PC-9 (cell line): Measurements from ENCODE around the gene HSDL1.

Experiments
- EZH2 ChIP-seq: fragments of 200-600 bp; sonication (generic); IDR thresholded peaks from 2 replicates; pipeline ENCODE4 v1.8.0; 2017; ENCODE audit warnings: antibody characterized with exemption, low read depth
- TF ChIP-seq, protein P1 (sequence below): fragments of 200-600 bp; sonication (generic); conservative IDR thresholded peaks from 2 replicates; pipeline ENCODE4 v1.6.1; 2017; ENCODE audit warnings: mixed run types, antibody characterized with exemption, mild to moderate bottlenecking, moderate library complexity

- TF ChIP-seq, protein P1, sequence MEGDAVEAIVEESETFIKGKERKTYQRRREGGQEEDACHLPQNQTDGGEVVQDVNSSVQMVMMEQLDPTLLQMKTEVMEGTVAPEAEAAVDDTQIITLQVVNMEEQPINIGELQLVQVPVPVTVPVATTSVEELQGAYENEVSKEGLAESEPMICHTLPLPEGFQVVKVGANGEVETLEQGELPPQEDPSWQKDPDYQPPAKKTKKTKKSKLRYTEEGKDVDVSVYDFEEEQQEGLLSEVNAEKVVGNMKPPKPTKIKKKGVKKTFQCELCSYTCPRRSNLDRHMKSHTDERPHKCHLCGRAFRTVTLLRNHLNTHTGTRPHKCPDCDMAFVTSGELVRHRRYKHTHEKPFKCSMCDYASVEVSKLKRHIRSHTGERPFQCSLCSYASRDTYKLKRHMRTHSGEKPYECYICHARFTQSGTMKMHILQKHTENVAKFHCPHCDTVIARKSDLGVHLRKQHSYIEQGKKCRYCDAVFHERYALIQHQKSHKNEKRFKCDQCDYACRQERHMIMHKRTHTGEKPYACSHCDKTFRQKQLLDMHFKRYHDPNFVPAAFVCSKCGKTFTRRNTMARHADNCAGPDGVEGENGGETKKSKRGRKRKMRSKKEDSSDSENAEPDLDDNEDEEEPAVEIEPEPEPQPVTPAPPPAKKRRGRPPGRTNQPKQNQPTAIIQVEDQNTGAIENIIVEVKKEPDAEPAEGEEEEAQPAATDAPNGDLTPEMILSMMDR, result no peak
- TF ChIP-seq EZH2, result no peak
Measured at GRCh38 chr16:84191466-84191865, 46.5 kb upstream of the HSDL1 start.
